HEK293 (cell line): Measurements from ENCODE around the gene ARAP1.
A peak's percentile ranks its signal among the peaks of the same experiment; 100 is the strongest.

Experiments
- CTCF ChIA-PET: fragments of 350-600 bp; formaldehyde crosslinking; extraction: SDS; loops from one replicate; lab custom pipeline; 2021; ENCODE audit warnings: antibody characterized with exemption; lab: Yijun Ruan, JAX
- POLR2A ChIA-PET: fragments of 300-600 bp; formaldehyde crosslinking; extraction: SDS; loops from one replicate; lab custom pipeline; 2020; ENCODE audit warnings: antibody characterized with exemption, inconsistent platforms; lab: Yijun Ruan, JAX
- H3K27ac ChIP-seq: fragments of 200-500 bp; sonication (Bioruptor generic); 2 replicates; pipeline ENCODE4 v1.5.1; 2014; ENCODE audit warnings: low read depth, low read length, control low read depth, inconsistent platforms; ENCODE audit errors: extremely low read depth
- H3K36me3 ChIP-seq, 2 experiments: fragments of 200-500 bp in 1 of 2; sonication (Bioruptor generic) in 1 of 2; 1 replicate in 1 of 2; 2 replicates in 1 of 2; pipeline ENCODE4 v1.5.1; 2014 to 2017; ENCODE audit warnings: inconsistent platforms in 2 of 2, low read length in 2 of 2; ENCODE audit not compliant: control insufficient read depth in 2 of 2, insufficient read depth in 1 of 2
- H3K4me1 ChIP-seq: fragments of 200-500 bp; sonication (Bioruptor generic); 2 replicates; pipeline ENCODE4 v1.5.1; 2014; ENCODE audit warnings: mild to moderate bottlenecking, low read length, inconsistent platforms; ENCODE audit not compliant: control insufficient read depth, insufficient read depth
- H3K4me3 ChIP-seq: 2 replicates; pipeline ENCODE4 v1.5.1; 2011; ENCODE audit warnings: low read depth, mild to moderate bottlenecking, control low read depth, low read length, moderate library complexity
- H3K9me3 ChIP-seq: fragments of 200-500 bp; sonication (Bioruptor generic); 2 replicates; pipeline ENCODE4 v1.5.1; 2014; ENCODE audit warnings: low read depth, low read length, inconsistent platforms; ENCODE audit not compliant: control insufficient read depth, insufficient read depth
- HOXC10 ChIP-seq: sonication (generic); formaldehyde crosslinking; IDR thresholded peaks from 2 replicates; pipeline ENCODE4 v1.8.1; 2023; ENCODE audit warnings: mild to moderate bottlenecking, missing genetic modification reagents
- OSR2 ChIP-seq: fragments of 450-650 bp; formaldehyde crosslinking; IDR thresholded peaks from 2 replicates; pipeline ENCODE4 v1.5.1; 2016; ENCODE audit warnings: missing biosample characterization, missing genetic modification characterization
- PRDM2 ChIP-seq: fragments of 450-650 bp; formaldehyde crosslinking; IDR thresholded peaks from 2 replicates; pipeline ENCODE4 v1.5.1; 2016; ENCODE audit warnings: missing biosample characterization, missing genetic modification characterization, borderline replicate concordance
- ZBTB1 ChIP-seq: fragments of 450-650 bp; formaldehyde crosslinking; IDR thresholded peaks from 2 replicates; pipeline ENCODE4 v1.5.1; 2016; ENCODE audit warnings: missing biosample characterization, missing genetic modification characterization
- ZBTB20 ChIP-seq: fragments of 450-650 bp; formaldehyde crosslinking; IDR thresholded peaks from 2 replicates; pipeline ENCODE4 v1.5.1; 2016; ENCODE audit warnings: missing biosample characterization, missing genetic modification characterization
- ZBTB8A ChIP-seq: fragments of 450-650 bp; formaldehyde crosslinking; IDR thresholded peaks from 2 replicates; pipeline ENCODE4 v1.5.1; 2016; ENCODE audit warnings: missing biosample characterization, missing genetic modification characterization
- ZFP41 ChIP-seq: fragments of 450-650 bp; formaldehyde crosslinking; IDR thresholded peaks from 2 replicates; pipeline ENCODE4 v1.5.1; 2016; ENCODE audit warnings: missing biosample characterization, missing genetic modification characterization, borderline replicate concordance
- ZNF114 ChIP-seq: fragments of 450-650 bp; formaldehyde crosslinking; IDR thresholded peaks from 2 replicates; pipeline ENCODE4 v1.5.0; 2017; ENCODE audit warnings: missing biosample characterization, missing genetic modification characterization
- ZNF140 ChIP-seq: fragments of 450-650 bp; formaldehyde crosslinking; IDR thresholded peaks from 2 replicates; pipeline ENCODE4 v1.5.1; 2016; ENCODE audit warnings: missing biosample characterization, missing genetic modification characterization
- ZNF157 ChIP-seq: fragments of 450-650 bp; formaldehyde crosslinking; IDR thresholded peaks from 2 replicates; pipeline ENCODE4 v1.5.1; 2016; ENCODE audit warnings: missing biosample characterization, missing genetic modification characterization
- ZNF19 ChIP-seq: fragments of 450-650 bp; formaldehyde crosslinking; IDR thresholded peaks from 2 replicates; pipeline ENCODE4; 2016; ENCODE audit warnings: missing biosample characterization, missing genetic modification characterization, low read depth
- ZNF202 ChIP-seq: fragments of 450-650 bp; formaldehyde crosslinking; IDR thresholded peaks from 2 replicates; pipeline ENCODE4 v1.5.1; 2016; ENCODE audit warnings: missing biosample characterization, missing genetic modification characterization, borderline replicate concordance
- ZNF23 ChIP-seq: fragments of 450-650 bp; formaldehyde crosslinking; IDR thresholded peaks from 2 replicates; pipeline ENCODE4 v1.5.1; 2016; ENCODE audit warnings: missing biosample characterization, missing genetic modification characterization, borderline replicate concordance
- ZNF341 ChIP-seq: fragments of 450-650 bp; formaldehyde crosslinking; IDR thresholded peaks from 2 replicates; pipeline ENCODE4; 2016; ENCODE audit warnings: low read depth, missing biosample characterization, missing genetic modification characterization
- ZNF416 ChIP-seq: fragments of 450-650 bp; formaldehyde crosslinking; IDR thresholded peaks from 2 replicates; pipeline ENCODE4 v1.5.1; 2016; ENCODE audit warnings: missing biosample characterization, missing genetic modification characterization
- ZNF518A ChIP-seq: fragments of 450-650 bp; formaldehyde crosslinking; conservative IDR thresholded peaks from 2 replicates; pipeline ENCODE4 v1.5.1; 2016; ENCODE audit warnings: low read depth, missing biosample characterization, missing genetic modification characterization
- ZNF558 ChIP-seq: fragments of 450-650 bp; formaldehyde crosslinking; IDR thresholded peaks from 2 replicates; pipeline ENCODE4 v1.5.1; 2016; ENCODE audit warnings: missing biosample characterization, missing genetic modification characterization
- ZNF600 ChIP-seq: fragments of 450-650 bp; formaldehyde crosslinking; IDR thresholded peaks from 2 replicates; pipeline ENCODE4 v1.5.1; 2016; ENCODE audit warnings: missing biosample characterization, missing genetic modification characterization
- ZNF629 ChIP-seq: fragments of 450-650 bp; formaldehyde crosslinking; IDR thresholded peaks from 2 replicates; pipeline ENCODE4 v1.5.1; 2017; ENCODE audit warnings: missing biosample characterization, missing genetic modification characterization
- TF ChIP-seq, protein P1 (sequence below): fragments of 450-650 bp; formaldehyde crosslinking; IDR thresholded peaks from 2 replicates; pipeline ENCODE4 v1.5.1; 2017; ENCODE audit warnings: missing biosample characterization, missing genetic modification characterization
- TF ChIP-seq, protein P2 (sequence below): IDR thresholded peaks from 2 replicates; pipeline ENCODE4 v1.6.1; 2011; ENCODE audit warnings: mild to moderate bottlenecking, low read depth, low read length, borderline replicate concordance

ARAP1 gene

DNA sequence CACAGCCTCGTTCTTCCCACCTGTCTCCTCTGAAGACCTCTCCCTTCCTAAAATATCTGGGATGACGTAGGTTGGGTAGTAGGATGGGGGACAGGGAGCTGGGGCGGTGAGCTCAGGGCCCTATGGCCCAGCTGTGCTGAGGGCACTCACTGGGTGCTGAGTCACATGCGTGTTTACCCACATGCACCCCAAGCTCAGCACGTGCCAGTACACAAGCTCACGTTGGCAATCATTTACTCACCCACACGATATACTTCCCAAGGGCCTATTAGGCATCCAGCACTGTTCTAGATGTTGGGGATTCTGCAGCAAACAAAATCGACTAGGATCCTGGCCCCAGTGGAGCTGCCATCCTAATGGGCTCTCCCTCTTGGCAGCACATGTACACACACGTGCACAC is 28.7 kb downstream of the ARAP1 start (continued):
- TF ChIP-seq, protein P1, sequence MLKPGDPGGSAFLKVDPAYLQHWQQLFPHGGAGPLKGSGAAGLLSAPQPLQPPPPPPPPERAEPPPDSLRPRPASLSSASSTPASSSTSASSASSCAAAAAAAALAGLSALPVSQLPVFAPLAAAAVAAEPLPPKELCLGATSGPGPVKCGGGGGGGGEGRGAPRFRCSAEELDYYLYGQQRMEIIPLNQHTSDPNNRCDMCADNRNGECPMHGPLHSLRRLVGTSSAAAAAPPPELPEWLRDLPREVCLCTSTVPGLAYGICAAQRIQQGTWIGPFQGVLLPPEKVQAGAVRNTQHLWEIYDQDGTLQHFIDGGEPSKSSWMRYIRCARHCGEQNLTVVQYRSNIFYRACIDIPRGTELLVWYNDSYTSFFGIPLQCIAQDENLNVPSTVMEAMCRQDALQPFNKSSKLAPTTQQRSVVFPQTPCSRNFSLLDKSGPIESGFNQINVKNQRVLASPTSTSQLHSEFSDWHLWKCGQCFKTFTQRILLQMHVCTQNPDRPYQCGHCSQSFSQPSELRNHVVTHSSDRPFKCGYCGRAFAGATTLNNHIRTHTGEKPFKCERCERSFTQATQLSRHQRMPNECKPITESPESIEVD (tag by site-specific recombination): no peak

- CTCF ChIA-PET: interaction anchor here (0.6 to 5.9 kb wide), 5 partner anchors 71 to 514 kb away, joined by 3 to 57 read pairs (median 7); partner anchors contain the start of gene STARD10
- Histone ChIP-seq H3K4me1 (peaks cover 5% of the 10 kb centered on the region; the same call in 1 of the 2 replicates), H3K9me3 (no peaks in the 10 kb centered on the region), H3K27ac (peak overlapping the region; percentile 78), H3K4me3 (peak overlapping the region; percentile 62), H3K36me3 (peaks cover 0 to 44% of the 10 kb centered on the region in 2 experiments; a peak in 1 of 3 replicates)
- POLR2A ChIA-PET: interaction anchor here (0.6 to 1.8 kb wide), 9 partner anchors 16 to 585 kb away, joined by 3 to 6 read pairs (median 4); partner anchors contain the start of gene STARD10
- TF ChIP-seq HOXC10 (CRISPR knock-in tag) (no peak), ZBTB8A (no peak; the same call in 1 of the 2 replicates), ZNF558 (no peak), ZNF23 (no peak), ZFP41 (tag by site-specific recombination) (no peak), ZBTB20 (no peak; the same call in 1 of the 2 replicates), OSR2 (no peak), ZNF518A (no peak), PRDM2 (tag by site-specific recombination) (no peak), ZNF202 (tag by site-specific recombination) (no peak), ZNF114 (tag by site-specific recombination) (no peak), ZNF157 (no peak), ZBTB1 (no peak), ZNF600 (peak; percentile 23; the same call in 1 of the 2 replicates), ZNF19 (no peak), ZNF341 (tag by site-specific recombination) (no peak), ZNF140 (tag by site-specific recombination) (no peak), ZNF629 (no peak), ZNF416 (tag by site-specific recombination) (no peak)
- TF ChIP-seq, protein P2, sequence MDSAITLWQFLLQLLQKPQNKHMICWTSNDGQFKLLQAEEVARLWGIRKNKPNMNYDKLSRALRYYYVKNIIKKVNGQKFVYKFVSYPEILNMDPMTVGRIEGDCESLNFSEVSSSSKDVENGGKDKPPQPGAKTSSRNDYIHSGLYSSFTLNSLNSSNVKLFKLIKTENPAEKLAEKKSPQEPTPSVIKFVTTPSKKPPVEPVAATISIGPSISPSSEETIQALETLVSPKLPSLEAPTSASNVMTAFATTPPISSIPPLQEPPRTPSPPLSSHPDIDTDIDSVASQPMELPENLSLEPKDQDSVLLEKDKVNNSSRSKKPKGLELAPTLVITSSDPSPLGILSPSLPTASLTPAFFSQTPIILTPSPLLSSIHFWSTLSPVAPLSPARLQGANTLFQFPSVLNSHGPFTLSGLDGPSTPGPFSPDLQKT: no peak
Measured at GRCh38 chr11:72722050-72722748, 30.0 kb downstream of the ARAP1 start.
